Activated CD4-positive, alpha-beta T cell treated with anti-CD3 and anti-CD28 coated beads, Interleukin-2, amount 10 ng/mL, durations not matched to agents 7 days and 5 days (primary cell): Measurements from ENCODE around the gene EPHA3. TPM values are rescaled to one million over a fixed set of nuclear protein-coding genes. Genes with fewer than 3 reads are reported as not detected.

Source experiments
- CTCF ChIA-PET: fragments of 350-600 bp; sonication (Branson Sonifier 250); formaldehyde crosslinking; loops from one replicate; lab custom pipeline; 2021; ENCODE audit warnings: antibody characterized with exemption; lab: Charles Lee
- POLR2A ChIA-PET: fragments of 350-600 bp; sonication (Branson Sonifier 250); formaldehyde crosslinking; loops from one replicate; lab custom pipeline; 2021; ENCODE audit warnings: antibody characterized with exemption; lab: Charles Lee
- DNase-seq: peaks from one replicate; pipeline ENCODE4 v3.0.0-alpha.2; 2020
- H3K27ac Mint-ChIP-seq: one replicate; pipeline ENCODE4 v1.8.0; 2021; ENCODE audit warnings: mild to moderate bottlenecking, moderate library complexity, mixed read lengths
- H3K27me3 Mint-ChIP-seq: one replicate; pipeline ENCODE4 v1.8.0; 2021; ENCODE audit warnings: mixed read lengths
- H3K36me3 Mint-ChIP-seq: one replicate; pipeline ENCODE4 v1.8.0; 2021; ENCODE audit warnings: low read depth, mixed read lengths
- H3K4me1 Mint-ChIP-seq: one replicate; pipeline ENCODE4 v1.8.0; 2021; ENCODE audit warnings: mixed read lengths
- H3K4me3 Mint-ChIP-seq: one replicate; pipeline ENCODE4 v1.8.0; 2021; ENCODE audit warnings: mild to moderate bottlenecking, moderate library complexity, mixed read lengths
- H3K9me3 Mint-ChIP-seq: one replicate; pipeline ENCODE4 v1.8.0; 2021; ENCODE audit warnings: mixed read lengths
- total RNA-seq, 2 experiments: library from RNA; stranded (reverse); gene quantifications; one replicate each; pipeline ENCODE4 v1.2.3, GENCODE V29; 2021

Gene EPHA3
- total RNA-seq, 2 experiments from 2014 or later, result not detected

GRCh38 chr3:89217148-89217685 is 109.8 kb downstream of the EPHA3 start:
- no peak overlapping the region for H3K4me3 Mint-ChIP-seq
- ChIA-PET CTCF (no interaction called here), POLR2A (no interaction called here)
- no peaks in the 10 kb centered on the region for H3K9me3 Mint-ChIP-seq
- DNase-seq, result no peak
- no peaks in the 10 kb centered on the region for H3K36me3 Mint-ChIP-seq
- H3K27me3 Mint-ChIP-seq, result no peaks in the 10 kb centered on the region
- no peak overlapping the region for H3K27ac Mint-ChIP-seq
- H3K4me1 Mint-ChIP-seq, result no peaks in the 10 kb centered on the region

- POLR2A ChIA-PET, result no interaction called here
- CTCF ChIA-PET, result no interaction called here
- no peaks in the 10 kb centered on the region for H3K27me3 Mint-ChIP-seq
- no peaks in the 10 kb centered on the region for H3K4me1 Mint-ChIP-seq
- no peak overlapping the region for H3K4me3 Mint-ChIP-seq
- no peaks in the 10 kb centered on the region for H3K36me3 Mint-ChIP-seq
- no peaks in the 10 kb centered on the region for H3K9me3 Mint-ChIP-seq
- no peak overlapping the region for H3K27ac Mint-ChIP-seq
- no peak for DNase-seq
Measured at GRCh38 chr3:89221924-89222323, 114.5 kb downstream of the EPHA3 start.

- H3K4me3 Mint-ChIP-seq, result no peak overlapping the region
- no peaks in the 10 kb centered on the region for H3K27me3 Mint-ChIP-seq
- CTCF ChIA-PET, result no interaction called here
- no peaks in the 10 kb centered on the region for H3K9me3 Mint-ChIP-seq
- POLR2A ChIA-PET, result no interaction called here
- DNase-seq, result no peak
- no peaks in the 10 kb centered on the region for H3K4me1 Mint-ChIP-seq
- H3K27ac Mint-ChIP-seq, result no peak overlapping the region
- H3K36me3 Mint-ChIP-seq, result no peaks in the 10 kb centered on the region
Measured at GRCh38 chr3:89223188-89223587, 115.8 kb downstream of the EPHA3 start.

GRCh38 chr3:89227218-89227617 is 119.8 kb downstream of the EPHA3 start:
- no peaks in the 10 kb centered on the region for H3K27me3 Mint-ChIP-seq
- POLR2A ChIA-PET, result no interaction called here
- no peak overlapping the region for H3K27ac Mint-ChIP-seq

GRCh38 chr3:89227634-89228033 is 120.2 kb downstream of the EPHA3 start:
- H3K36me3 Mint-ChIP-seq, result no peaks in the 10 kb centered on the region
- H3K9me3 Mint-ChIP-seq, result no peaks in the 10 kb centered on the region
- H3K27ac Mint-ChIP-seq, result no peak overlapping the region
- no peaks in the 10 kb centered on the region for H3K4me1 Mint-ChIP-seq
- POLR2A ChIA-PET, result no interaction called here
- no peak for DNase-seq
- H3K4me3 Mint-ChIP-seq, result no peak overlapping the region
- no peaks in the 10 kb centered on the region for H3K27me3 Mint-ChIP-seq
- CTCF ChIA-PET, result no interaction called here

More at GRCh38 chr3:89227218-89227617, 119.8 kb downstream of the EPHA3 start:
- H3K4me3 Mint-ChIP-seq, result no peak overlapping the region
- no peaks in the 10 kb centered on the region for H3K9me3 Mint-ChIP-seq
- H3K36me3 Mint-ChIP-seq, result no peaks in the 10 kb centered on the region
- H3K4me1 Mint-ChIP-seq, result no peaks in the 10 kb centered on the region
- CTCF ChIA-PET, result no interaction called here
- no peak for DNase-seq

- ChIA-PET POLR2A (no interaction called here), CTCF (no interaction called here)
- Mint-ChIP-seq H3K27me3 (no peaks in the 10 kb centered on the region), H3K4me1 (no peaks in the 10 kb centered on the region), H3K4me3 (no peak overlapping the region), H3K36me3 (no peaks in the 10 kb centered on the region), H3K27ac (no peak overlapping the region), H3K9me3 (no peaks in the 10 kb centered on the region)
- DNase-seq, result no peak
Measured at GRCh38 chr3:89232155-89232554, 124.7 kb downstream of the EPHA3 start.

GRCh38 chr3:89234620-89235019 is 127.2 kb downstream of the EPHA3 start:
- Mint-ChIP-seq H3K9me3 (peaks cover 2% of the 10 kb centered on the region), H3K36me3 (no peaks in the 10 kb centered on the region), H3K4me1 (no peaks in the 10 kb centered on the region), H3K27me3 (no peaks in the 10 kb centered on the region), H3K4me3 (no peak overlapping the region), H3K27ac (no peak overlapping the region)
- ChIA-PET POLR2A (no interaction called here), CTCF (no interaction called here)
- DNase-seq, result no peak

- ChIA-PET POLR2A (no interaction called here), CTCF (no interaction called here)
- H3K4me3 Mint-ChIP-seq, result no peak overlapping the region
- H3K27ac Mint-ChIP-seq, result no peak overlapping the region
- no peaks in the 10 kb centered on the region for H3K27me3 Mint-ChIP-seq
- H3K9me3 Mint-ChIP-seq, result peaks cover 2% of the 10 kb centered on the region
- no peaks in the 10 kb centered on the region for H3K36me3 Mint-ChIP-seq
- H3K4me1 Mint-ChIP-seq, result no peaks in the 10 kb centered on the region
- DNase-seq, result no peak
Measured at GRCh38 chr3:89238846-89239245, 131.4 kb downstream of the EPHA3 start.

GRCh38 chr3:89239774-89240173 is 132.4 kb downstream of the EPHA3 start:
- no peaks in the 10 kb centered on the region for H3K36me3 Mint-ChIP-seq
- H3K27me3 Mint-ChIP-seq, result no peaks in the 10 kb centered on the region
- peaks cover 2% of the 10 kb centered on the region for H3K9me3 Mint-ChIP-seq
- POLR2A ChIA-PET, result no interaction called here
- no peaks in the 10 kb centered on the region for H3K4me1 Mint-ChIP-seq
- no peak overlapping the region for H3K27ac Mint-ChIP-seq
- CTCF ChIA-PET, result no interaction called here
- no peak for DNase-seq
- H3K4me3 Mint-ChIP-seq, result no peak overlapping the region

GRCh38 chr3:89245612-89246011 is 138.2 kb downstream of the EPHA3 start:
- Mint-ChIP-seq H3K27me3 (no peaks in the 10 kb centered on the region), H3K27ac (no peak overlapping the region), H3K4me1 (no peaks in the 10 kb centered on the region), H3K4me3 (no peak overlapping the region), H3K9me3 (no peaks in the 10 kb centered on the region), H3K36me3 (no peaks in the 10 kb centered on the region)
- DNase-seq, result no peak
- ChIA-PET POLR2A (no interaction called here), CTCF (no interaction called here)

GRCh38 chr3:89246326-89246725 is 138.9 kb downstream of the EPHA3 start:
- H3K4me1 Mint-ChIP-seq, result no peaks in the 10 kb centered on the region
- CTCF ChIA-PET, result no interaction called here

GRCh38 chr3:89250742-89251141 is 143.3 kb downstream of the EPHA3 start:
- Mint-ChIP-seq H3K36me3 (no peaks in the 10 kb centered on the region), H3K27me3 (no peaks in the 10 kb centered on the region), H3K9me3 (peaks cover 2% of the 10 kb centered on the region), H3K27ac (no peak overlapping the region), H3K4me3 (no peak overlapping the region), H3K4me1 (no peaks in the 10 kb centered on the region)
- POLR2A ChIA-PET, result no interaction called here
- CTCF ChIA-PET, result no interaction called here
- no peak for DNase-seq

More at GRCh38 chr3:89246326-89246725, 138.9 kb downstream of the EPHA3 start:
- Mint-ChIP-seq H3K36me3 (no peaks in the 10 kb centered on the region), H3K4me3 (no peak overlapping the region), H3K9me3 (no peaks in the 10 kb centered on the region), H3K27me3 (no peaks in the 10 kb centered on the region), H3K27ac (no peak overlapping the region)
- POLR2A ChIA-PET, result no interaction called here
- no peak for DNase-seq

GRCh38 chr3:89252016-89252415 is 144.6 kb downstream of the EPHA3 start:
- ChIA-PET CTCF (no interaction called here), POLR2A (no interaction called here)
- no peak overlapping the region for H3K27ac Mint-ChIP-seq
- no peak for DNase-seq
- peaks cover 4% of the 10 kb centered on the region for H3K9me3 Mint-ChIP-seq
- no peaks in the 10 kb centered on the region for H3K27me3 Mint-ChIP-seq
- H3K4me3 Mint-ChIP-seq, result no peak overlapping the region
- H3K4me1 Mint-ChIP-seq, result no peaks in the 10 kb centered on the region
- H3K36me3 Mint-ChIP-seq, result no peaks in the 10 kb centered on the region

- Mint-ChIP-seq H3K27me3 (no peaks in the 10 kb centered on the region), H3K9me3 (peaks cover 7% of the 10 kb centered on the region), H3K27ac (no peak overlapping the region), H3K4me3 (no peak overlapping the region), H3K4me1 (no peaks in the 10 kb centered on the region), H3K36me3 (no peaks in the 10 kb centered on the region)
- POLR2A ChIA-PET, result no interaction called here
- CTCF ChIA-PET, result no interaction called here
- no peak for DNase-seq
Measured at GRCh38 chr3:89252860-89253259, 145.4 kb downstream of the EPHA3 start.
